Measurements from ENCODE around the gene PDE6G.

GRCh38 chr17:81695801-81696200, 39.5 kb upstream of the PDE6G start:
- TF ChIP-seq CTCF (IDR thresholded peaks at IDR 0.05) (no peak), EZH2 (IDR thresholded peaks at IDR 0.05) (no peak), EZH2phosphoT487 (IDR thresholded peaks at IDR 0.05) (no peak)
